ENCODE measurements around the gene INPP5B.
"Not testable (repeated sequence)": the region's sequence is repeated elsewhere in the genome, so short reads cannot be mapped to it uniquely, and the experiment has no call there.

Gene INPP5B

DNA sequence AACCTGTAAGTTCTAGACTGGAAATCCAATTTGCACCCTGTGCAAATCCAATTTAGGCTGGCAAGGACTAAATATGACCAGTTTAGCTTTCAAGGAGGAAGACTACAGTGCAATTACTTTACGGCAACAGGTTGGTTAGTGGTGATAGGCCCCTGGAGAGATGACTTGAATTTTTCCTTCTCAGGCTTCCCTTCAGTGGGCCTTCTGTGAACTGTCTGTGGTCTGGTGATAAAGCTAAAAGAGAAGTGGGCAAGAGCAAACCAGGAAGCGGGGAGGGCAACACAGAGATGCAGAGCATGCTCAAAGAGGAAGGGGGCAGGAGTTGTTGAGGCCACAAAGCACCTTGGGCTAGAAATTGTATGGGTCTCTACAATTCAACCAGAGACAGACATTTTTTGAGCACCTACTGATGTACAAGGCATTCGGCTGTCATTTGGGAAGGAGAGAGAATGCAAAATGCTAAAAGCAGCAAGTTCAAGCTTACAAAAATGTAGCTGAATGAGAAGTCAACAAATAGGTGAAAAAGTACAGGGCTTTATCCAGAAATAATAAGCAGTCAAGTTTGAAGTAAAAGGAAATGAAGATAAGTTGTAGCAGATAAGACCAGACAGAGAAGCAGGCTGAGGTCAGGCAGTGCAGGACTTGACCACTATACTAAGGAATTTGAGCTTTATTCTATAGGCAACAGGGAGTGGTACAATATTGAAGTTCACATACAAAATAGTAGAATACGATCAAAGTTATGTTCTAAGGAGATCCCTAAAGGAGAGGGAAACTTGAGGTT is 23.9 kb downstream of the INPP5B start:
- Histone ChIP-seq H3K4me3 (no peak overlapping the region), H3K27ac (no peak overlapping the region)

DNA sequence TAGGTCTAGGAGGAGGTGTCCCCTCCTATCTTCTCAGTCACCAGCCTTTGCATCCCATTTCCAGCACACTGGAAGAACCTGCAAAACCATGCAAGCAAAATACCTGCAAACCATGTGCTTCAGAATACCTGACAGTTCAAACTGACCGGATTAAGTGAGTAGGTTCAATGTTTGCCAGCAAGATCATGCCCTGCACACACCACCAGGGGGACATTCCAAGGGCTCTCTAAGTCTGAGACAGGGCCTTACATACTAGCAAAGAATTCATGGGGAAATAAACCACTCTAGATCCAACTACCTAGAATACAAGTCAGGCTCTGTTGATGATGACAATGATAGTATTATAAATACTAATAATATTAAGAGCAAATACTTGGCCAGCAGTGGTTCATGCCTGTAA is 27.6 kb downstream of the INPP5B start:
- Histone ChIP-seq H3K4me3 (no peak overlapping the region), H3K27ac (no peak overlapping the region)

DNA sequence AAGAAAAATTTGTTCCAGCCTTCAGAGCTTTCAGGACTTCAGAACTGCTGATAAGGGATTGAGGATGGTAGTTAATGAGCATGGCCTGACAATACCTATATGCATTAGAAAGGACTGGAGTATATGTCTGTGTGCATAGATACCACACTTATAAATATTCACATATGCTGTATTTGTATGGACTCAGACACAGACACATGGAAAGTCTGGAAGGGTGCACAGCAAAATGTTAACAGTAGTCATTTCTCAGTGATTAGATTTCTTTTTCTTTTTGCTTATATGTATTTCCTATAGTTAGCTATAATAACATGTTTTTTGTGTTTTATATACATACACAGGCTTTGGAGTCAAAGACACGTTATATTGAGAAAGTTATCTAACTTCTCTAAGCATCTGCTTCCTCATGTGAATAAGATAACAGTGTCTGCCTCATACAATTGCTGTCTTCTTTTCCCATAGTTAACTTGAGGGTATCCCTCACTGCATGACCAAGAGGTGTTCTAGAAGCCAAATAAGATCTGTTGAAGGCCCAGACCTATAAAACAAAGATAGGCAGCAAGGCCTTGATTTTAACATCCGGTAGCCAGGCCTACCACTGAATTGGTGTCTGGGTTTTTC is 31.3 kb downstream of the INPP5B start:
- Histone ChIP-seq H3K27ac (no peak overlapping the region), H3K4me3 (no peak overlapping the region)

DNA sequence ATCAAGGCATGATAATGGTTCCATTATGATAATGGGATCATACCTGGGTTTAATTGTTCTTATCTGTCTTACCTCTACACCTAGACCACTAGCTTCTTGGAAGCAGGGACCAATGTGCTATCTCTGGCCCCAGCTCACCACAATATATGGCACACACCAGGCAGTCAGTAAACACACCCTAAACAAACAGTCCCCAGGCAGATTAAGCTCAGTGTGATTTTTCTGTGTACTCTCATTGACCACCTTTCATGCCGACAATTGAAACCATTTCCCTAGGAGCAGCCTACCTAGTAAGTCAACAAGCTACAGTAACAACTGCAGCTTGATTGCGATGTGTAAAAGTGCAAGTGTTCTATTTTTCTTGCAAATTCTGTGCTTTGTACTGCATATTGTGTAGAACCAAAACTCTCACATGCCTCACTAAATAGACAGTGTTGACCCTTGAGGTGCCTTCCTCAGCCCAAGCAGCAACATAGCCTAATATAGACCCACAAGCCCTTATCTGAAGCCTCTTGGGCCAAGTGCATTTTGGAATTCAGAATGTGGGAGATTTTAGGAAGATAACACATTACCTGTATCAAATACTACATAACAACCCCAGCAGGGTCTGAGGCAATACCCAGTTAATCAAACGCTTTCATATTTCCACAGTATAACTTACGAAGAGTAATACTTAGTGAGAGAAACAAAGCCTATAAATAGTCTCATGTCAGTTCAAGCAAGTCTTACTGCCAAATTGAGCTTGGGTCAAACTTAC is 32.0 kb downstream of the INPP5B start:
- H3K4me3 ChIP-seq = no peak overlapping the region
- H3K27ac ChIP-seq = no peak overlapping the region

DNA sequence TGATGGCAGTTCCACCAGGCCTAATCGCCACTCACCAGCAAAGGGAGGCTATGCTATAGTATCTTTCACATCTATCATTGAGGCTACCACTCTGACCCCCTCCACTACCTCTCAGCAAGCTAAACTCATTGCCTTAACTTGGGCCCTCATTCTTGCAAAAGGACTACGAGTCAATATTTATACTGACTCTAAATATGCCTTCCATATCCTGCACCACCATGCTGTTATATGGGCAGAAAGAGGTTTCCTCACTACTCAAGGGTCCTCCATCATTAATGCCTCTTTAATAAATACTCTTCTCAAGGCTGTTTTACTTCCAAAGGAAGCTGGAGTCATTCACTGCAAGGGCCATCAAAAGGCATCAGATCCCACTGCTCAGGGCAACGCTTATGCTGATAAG is 35.4 kb downstream of the INPP5B start:
- not testable (repeated sequence) for H3K27ac ChIP-seq, H3K4me3 ChIP-seq

DNA sequence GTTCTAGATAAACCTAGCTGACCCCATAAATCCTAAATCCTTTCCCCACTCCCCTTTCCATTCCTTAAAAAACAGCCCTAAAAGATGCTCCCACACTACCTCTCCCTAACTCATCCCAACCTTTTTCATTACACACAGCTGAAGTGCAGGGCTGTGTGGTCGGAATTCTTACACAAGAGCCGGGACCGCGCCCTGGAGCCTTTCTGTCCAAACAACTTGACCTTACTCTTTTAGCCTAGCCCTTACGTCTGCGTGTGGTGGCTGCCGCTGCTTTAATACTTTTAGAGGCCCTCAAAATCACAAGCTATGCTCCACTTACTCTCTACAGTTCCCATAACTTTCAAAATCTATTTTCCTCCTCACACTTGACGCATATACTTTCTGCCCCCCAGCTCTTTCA is 36.0 kb downstream of the INPP5B start:
- not testable (repeated sequence) for H3K27ac ChIP-seq, H3K4me3 ChIP-seq

DNA sequence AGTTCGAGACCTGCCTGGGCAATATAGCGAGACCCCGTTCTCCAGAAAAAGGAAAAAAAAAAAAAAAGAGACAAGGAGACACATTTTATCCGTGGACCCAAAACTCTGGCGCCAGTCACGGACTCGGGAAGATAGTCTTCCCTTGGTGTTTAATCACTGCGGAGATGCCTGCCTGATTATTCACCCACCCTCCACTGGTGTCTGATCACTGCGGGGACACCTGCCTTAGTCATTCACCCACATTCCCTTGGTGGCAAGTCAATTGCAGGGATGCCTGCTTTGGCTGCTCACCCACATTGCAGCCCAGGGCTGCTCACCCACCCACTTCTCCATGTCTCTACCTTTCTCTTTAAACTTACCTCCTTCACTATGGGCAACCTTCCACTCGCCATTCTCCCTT is 38.3 kb downstream of the INPP5B start:
- not testable (repeated sequence) for H3K4me3 ChIP-seq, H3K27ac ChIP-seq

DNA sequence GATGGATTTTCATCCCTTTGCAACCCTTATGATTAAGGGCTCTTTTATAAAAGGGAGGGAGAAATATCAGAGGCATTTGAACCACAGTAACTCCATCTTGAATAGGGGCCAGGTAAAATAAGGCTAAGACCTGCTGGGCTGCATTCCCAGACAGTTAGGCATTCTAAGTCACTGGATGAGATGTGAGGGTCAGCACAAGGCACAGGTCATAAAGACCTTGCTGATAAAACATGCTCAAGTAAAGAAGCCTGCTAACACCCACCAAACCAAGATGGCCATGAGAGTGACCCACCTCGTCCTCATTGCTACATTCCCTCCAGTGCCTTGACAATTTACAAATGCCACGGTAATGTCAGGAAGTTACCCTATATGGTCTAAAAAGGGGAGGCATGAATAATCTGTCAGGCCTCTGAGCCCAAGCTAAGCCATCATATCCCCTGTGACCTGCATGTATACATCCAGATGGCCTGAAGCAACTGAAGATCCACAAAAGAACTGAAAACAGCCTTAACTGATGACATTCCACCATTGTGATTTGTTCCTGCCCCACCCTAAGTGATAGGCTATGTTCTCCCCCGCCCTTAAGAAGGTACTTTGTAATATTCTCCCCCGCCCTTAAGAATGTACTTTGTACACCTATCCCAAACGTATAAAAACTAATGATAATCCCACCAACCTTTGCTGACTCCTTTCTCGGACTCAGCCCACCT is 39.3 kb downstream of the INPP5B start:
- not testable (repeated sequence) for H3K27ac ChIP-seq

DNA sequence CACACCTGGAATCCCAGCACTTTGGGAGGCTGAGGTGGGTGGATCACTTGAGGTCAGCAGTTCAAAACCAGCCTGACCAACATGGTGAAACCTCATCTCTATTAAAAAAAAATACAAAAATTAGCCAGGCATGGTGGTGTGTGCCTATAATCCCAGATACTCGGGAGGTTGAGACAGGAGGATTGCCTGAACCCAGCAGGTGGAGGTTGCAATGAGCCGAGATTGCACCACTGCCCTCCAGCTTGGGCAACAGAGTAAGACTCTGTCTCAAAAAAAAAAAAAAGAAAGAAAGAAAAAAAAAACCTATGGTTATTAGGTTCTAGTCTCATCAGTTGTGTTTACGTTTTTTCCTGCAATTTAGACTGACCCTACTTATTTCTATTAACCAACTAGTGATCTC is 40.3 kb downstream of the INPP5B start:
- H3K4me3 ChIP-seq, H3K27ac ChIP-seq: not testable (repeated sequence)

More for the DNA sequence above, 39.3 kb downstream of the INPP5B start:
- not testable (repeated sequence) for H3K4me3 ChIP-seq

DNA sequence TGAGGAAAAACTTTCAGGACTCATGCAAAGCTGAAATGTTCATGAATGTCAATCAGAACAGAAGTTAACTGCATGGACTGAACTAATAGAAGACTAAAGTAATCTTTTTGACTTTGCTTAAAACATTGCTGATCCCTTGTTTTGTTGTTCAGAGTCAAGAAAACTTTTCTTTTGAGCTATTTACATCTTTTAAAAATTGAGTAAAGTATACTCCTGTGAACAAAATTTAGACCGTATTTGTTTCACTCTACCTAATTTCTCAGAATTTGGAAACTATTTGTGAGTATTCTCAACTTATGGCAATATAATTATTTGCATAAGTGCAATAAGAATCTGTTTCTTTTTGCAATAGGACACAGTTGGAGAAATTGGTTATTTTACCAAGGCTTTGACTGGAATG is 41.1 kb downstream of the INPP5B start:
- no peak overlapping the region for H3K27ac ChIP-seq

DNA sequence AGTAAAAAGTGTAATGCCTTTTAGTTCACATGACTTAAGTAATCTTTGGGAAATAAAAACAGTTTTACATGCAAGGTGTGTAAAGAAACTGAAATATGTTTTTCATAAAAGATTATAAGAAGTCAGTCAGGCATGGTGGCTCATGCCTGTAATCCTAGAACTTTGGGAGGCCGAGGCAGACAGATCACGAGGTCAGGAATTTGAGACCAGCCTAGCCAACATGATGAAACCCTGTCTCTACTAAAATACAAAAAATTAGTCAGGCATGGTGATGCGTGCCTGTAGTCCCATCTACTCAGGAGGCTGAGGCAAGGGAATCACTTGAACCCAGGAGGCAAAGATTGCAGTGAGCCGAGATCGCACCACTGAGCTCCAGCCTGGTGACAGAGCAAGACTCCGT is 42.9 kb downstream of the INPP5B start:
- not testable (repeated sequence) for H3K27ac ChIP-seq, H3K4me3 ChIP-seq

More for the DNA sequence above, 41.1 kb downstream of the INPP5B start:
- no peak overlapping the region for H3K4me3 ChIP-seq

DNA sequence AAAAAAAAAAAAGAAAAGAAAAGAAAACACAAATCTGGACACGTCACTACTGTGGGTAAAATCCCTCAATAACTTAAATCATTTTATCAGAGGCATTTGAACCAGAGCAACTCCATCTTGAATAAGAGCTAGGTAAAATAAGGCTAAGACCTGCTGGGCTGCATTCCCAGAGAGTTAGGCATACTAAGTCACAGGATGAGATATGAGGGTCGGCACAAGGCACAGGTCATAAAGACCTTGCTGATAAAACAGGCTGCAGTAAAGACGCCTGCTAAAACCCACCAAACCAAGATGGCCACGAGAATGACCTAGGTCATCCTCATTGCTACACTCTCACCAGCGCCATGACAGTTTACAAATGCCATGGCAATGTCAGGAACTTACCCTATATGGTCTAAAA is 43.9 kb downstream of the INPP5B start:
- no peak overlapping the region for H3K4me3 ChIP-seq
- no peak overlapping the region for H3K27ac ChIP-seq

DNA sequence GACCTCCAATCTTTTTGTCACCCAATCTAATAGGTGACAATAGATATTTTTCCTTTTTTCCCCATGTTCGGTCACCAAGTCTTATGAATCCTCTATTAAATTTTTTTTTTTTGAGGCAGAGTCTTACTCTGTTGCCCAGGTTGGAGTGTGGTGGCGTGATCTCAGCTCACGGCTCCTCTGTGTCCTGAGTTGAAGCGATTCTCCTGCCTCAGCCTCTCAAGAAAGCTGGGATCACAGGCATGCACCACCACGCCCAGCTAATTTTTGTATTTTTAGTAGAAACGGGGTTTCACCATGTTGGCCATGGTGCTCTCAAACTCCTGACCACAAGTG is 45.0 kb downstream of the INPP5B start:
- no peak overlapping the region for H3K4me3 ChIP-seq
- H3K27ac ChIP-seq = peak overlapping the region in 1 of 21 experiments; percentile 25

DNA sequence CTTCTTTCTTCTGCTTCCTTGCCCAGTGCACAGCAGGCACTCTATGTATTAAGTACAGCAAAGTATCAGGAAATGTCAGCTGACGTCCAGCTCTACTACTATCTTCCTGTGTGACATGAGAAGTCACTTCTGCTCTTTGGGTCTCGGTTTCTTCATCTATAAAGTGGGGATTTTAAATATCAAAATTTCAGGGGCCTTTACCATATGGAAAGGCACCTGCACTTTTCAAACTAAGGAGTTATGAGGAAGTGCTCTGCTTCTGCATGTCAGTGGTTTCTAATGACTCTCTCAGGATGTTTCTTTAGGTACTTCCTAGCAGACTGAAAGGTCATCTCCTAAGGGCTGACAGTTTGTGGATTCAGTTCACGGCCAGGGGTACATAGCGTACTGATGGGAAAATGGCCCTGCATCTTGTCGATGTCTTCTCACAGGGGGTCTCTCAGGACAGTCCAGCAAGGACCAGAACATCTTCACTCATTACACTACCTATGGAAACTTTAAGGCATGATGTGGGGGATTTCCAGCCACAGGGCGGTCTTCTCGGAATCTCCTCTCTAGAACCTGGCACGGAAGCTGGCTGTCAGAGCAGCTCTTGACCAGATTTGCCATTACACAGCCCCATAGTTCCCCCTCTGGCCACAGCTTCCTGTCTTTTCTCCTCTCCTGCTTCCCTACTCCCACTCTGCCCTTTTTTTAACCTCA is 45.5 kb downstream of the INPP5B start:
- Histone ChIP-seq H3K4me3 (no peak overlapping the region), H3K27ac (peak overlapping the region in 2 of 21 experiments; percentile 25 to 40)

DNA sequence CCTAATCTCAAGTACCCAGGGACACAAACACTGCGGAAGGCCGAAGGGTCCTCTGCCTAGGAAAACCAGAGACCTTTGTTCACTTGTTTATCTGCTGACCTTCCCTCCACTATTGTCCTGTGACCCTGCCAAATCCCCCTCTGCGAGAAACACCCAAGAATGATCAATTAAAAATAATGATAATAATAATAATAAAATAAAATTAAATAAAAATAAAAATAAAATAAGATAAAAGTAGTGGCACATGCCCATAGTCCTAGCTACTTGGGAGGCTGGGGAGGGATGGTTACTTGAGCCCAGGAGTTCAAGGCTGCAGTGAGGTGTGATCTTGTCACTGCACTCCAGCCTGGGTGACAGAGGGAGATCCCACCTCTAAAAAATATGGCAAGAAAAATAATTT is 49.3 kb downstream of the INPP5B start:
- not testable (repeated sequence) for H3K4me3 ChIP-seq, H3K27ac ChIP-seq

DNA sequence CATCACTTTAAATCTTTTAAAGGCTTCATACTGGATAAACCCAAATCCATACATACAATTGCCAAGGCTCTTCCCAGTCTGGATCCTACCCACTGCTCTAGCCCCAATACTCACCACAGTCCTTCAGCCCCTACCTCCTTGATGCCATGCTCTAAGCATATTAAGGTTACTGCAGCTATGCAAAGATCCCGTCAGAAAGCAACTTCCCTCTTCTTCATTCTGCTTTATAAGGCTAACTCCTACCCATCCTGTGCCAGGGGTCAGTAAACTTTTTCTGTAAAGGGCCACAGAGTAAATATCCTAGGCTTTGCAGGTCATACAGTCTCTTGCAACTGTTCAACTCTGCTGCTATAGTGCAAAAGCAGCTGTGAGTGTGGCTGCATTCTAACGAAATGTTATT is 53.2 kb downstream of the INPP5B start:
- Histone ChIP-seq H3K4me3 (no peak overlapping the region), H3K27ac (no peak overlapping the region)

DNA sequence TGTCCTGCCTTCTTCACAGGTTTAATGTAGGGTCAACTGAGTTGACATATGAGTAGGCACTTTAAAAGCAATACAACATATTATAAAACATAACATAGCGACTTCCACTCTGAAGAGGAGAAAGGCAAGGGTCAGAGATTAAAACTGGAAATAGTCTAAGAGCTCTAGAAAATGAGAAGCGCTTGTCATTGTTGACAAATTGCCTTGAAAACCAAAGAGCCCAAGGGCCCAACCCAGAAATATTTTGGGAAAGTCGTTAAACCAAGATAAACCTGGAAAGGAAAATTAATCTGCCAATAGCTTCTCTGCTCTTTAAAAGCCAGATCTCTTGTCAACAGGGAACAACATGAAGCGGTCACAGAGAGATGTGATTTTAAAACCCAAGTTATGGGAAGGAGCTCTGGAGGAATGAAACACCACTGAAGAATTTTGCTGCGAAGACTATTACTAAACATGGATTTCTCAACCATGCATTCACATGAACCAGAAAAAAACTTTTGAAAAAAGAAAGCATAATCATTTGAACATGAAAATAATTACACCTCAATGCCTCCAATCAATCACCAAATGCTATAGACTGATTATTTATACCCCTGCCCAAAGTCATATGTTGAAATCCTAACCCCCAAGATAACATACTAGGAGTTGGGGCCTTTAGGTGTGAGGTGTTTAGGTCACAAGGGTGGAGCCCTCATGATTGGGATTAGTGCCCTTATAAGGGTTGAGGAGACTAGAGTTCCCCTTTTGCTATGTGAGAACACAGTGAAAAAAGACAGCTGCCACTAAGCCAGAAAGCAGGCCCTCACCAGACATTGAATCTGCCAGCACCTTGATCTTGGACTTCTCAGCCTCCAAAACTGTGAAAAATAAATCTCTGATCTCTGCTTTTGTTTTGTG is 54.5 kb downstream of the INPP5B start:
- Histone ChIP-seq H3K27ac (peak overlapping the region in 1 of 21 experiments; percentile 16), H3K4me3 (no peak overlapping the region)

DNA sequence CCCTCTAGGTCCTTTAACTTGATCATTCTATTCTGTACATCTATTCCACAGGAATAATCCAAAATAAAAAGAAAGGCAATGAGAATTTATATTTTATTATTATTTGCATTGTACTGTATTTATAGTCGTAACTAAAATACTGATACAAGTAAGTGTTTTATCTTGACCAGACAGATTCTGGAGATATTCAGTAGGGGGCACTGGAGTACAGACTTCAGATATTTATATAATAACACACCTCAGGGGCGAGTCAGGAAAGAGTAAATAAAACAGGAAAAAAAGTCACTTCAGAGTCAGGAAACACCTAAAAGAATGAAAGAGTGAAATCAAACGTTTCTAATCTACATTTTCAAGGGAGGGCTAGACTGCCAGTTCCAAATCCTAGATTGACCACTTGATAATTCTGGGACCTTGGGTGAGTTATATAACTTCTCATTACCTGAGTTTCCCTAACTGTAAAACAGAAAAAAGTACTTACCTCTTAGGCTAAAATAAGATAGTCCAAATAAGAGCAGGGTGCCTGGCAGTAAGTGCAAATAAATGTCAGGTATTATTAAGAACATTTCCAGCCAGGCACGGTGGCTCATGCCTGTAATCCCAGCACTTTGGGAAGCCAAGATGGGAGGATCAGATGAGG is 56.4 kb downstream of the INPP5B start:
- Histone ChIP-seq H3K4me3 (no peak overlapping the region), H3K27ac (no peak overlapping the region)

All from skin epidermis (tissue), 12 donors.